Measurements from ENCODE around the gene R3HDM2.

The R3HDM2 gene

DNA sequence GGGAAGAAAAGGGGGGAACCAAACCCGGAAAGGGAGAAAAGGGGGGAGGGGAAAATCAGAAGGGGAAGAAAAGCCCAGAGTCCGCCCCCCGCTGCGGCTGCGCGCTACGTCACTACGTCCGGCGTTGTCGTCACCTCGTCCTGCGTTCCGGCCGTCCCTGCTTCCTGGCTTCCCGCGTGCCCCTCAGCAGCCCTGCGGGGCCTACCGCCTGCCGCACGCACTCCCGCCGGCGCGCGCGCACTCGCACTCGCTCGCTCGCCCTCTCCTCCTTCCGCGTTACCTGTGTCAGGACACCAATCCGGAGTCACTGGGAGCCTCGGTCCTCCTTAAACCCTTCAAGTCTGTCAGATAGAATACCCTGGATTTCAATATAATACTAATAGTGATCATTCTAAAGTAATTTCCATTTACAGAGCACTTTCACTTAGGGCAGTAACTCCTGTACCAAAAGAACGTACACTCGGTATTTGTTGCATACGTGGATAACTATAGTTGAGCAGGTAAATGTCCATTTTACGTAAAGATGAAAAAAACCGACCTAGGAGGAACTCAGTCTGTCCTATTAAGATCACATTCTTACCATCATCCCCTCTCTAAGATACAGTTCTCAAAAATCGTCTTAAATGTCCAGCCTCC lies at the start of gene R3HDM2:
Gene R3HDM2 (minus strand): TSS at position 113 of the 636 bp plus-strand sequence. CDS start 120,615 bp downstream, outside the sequence.
- peak; percentile 96 for DNase-seq

DNA sequence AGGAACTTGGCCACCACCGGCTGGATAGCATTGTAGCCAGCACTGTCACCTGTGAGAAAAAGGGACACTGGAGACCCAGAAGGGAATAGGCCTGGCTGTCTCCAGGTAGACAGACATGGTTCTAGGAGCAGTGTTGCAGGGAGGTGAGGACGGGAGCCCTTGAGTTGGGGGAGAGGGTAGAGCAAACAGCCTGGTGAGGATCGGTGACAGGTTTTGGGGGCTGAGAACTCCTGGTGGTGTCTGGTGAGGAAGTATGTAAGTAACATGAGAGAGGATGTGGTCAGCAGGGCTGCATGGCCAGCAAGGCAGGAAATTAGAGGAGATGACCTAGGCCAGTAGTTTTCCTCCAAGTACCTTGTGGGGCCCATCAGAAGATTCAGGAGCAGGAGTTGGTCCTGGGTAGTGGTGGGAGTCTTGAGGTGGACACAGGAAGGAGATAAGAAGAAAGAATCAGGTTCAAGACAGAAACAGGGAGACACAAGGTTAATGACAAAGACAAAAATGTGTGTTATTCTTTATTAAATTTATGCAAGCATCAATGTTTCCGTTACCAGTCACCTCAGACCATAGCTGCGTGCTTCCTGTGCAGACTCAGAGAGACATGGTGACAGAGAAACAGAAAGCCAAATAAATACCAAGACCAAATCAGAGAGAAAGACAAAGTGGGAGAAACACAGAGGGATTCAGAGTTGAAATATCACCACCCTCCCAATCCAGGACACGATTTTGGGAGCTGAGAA lies 48.7 kb upstream of the R3HDM2 start, which contains the start of gene ARHGAP9:
Gene ARHGAP9 (minus strand): TSS at position 491 of the 740 bp plus-strand sequence. CDS start 460 bp downstream, at position 31.
- no peak for DNase-seq

DNA sequence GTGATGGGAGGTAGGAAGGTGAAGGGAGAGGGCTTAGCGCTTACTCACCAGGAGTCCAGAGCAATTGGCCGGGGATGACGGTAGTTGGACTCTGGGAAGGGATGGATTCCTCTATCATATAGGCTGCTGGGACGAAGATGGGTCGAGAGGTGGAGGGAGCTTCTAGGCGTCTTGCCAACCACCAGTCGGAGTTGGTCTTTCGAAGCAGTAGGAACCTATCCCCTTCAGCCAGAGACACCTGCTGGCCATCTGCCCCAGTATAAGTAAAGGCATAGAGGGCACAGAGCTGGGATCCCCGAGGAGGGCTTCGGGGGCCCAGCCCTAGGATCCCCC lies 48.2 kb upstream of the R3HDM2 start:
- no peak for DNase-seq

GRCh38 chr12:57477710-57478681 lies 47.2 kb upstream of the R3HDM2 start:
- no peak for DNase-seq

GRCh38 chr12:57476993-57477709 lies 46.3 kb upstream of the R3HDM2 start:
- DNase-seq = no peak

GRCh38 chr12:57476162-57476992 lies 45.5 kb upstream of the R3HDM2 start:
- DNase-seq = no peak

GRCh38 chr12:57475271-57476161 lies 44.7 kb upstream of the R3HDM2 start:
- DNase-seq = no peak

DNA sequence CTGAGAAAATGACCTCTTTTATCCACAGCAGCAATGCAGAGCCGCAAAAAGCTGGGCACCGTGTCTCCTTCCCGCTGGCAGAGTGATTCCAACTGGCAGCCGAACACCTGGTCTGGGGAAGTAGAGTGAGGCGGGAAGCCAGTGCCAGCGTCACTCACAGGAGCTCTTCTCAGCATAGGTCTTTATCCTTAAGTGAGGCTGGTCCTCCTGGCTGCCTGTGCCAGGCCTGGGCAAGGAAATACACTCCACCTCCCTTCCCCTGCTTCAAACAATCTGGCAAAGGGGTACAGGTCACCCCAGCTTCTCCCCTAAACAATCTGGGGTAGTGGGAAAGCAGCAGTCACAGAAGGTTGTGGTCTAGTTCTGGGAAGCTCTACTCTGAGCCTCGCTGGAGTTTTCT lies 44.0 kb upstream of the R3HDM2 start:
- no peak for DNase-seq

DNA sequence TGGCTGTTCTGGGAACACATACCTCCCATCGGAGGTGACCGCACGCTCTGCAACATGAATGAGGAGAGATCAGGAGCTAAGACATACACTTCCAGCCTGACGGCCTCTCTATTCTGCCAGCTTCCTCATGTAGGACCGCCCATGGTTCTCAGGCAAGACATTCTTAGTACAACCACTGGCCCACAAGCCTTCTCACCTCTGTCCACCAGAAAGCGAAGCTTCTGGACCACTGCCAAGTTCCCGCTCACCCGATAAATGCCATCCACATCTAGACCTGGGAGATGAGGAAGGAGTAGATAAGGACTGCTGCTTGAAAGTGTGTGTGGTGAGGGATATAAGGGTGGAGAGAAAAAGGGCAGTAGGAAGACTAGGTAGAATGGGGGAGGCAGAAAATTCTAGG lies 43.6 kb upstream of the R3HDM2 start:
- no peak for DNase-seq

DNA sequence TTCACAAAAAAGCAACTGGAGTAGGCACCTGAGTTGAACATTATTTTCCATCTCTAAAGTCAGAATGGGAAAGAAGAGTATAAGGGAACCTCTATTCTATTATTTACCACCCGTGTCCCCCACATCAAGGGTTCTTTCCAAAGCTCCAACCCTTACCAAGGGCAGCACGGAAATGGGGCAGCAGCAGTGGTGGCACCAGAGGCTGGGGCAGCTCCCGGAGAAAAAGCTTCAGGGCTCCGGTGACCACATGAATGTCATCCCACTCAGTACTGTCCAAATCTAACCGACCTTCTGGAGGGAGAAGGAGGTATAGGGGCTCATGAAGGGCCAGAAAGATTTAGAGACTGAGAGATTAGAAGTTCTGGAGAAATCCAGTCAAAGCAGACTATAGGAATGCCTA lies 43.0 kb upstream of the R3HDM2 start:
- no peak for DNase-seq

- no peak for DNase-seq
Measured at GRCh38 chr12:57473392-57473791, 42.5 kb upstream of the R3HDM2 start.

- no peak for DNase-seq
Measured at GRCh38 chr12:57472391-57472790, 41.5 kb upstream of the R3HDM2 start.

- DNase-seq = no peak
Measured at GRCh38 chr12:57471661-57472060, 40.8 kb upstream of the R3HDM2 start.

- no peak for DNase-seq
Measured at GRCh38 chr12:57470970-57471656, 40.3 kb upstream of the R3HDM2 start.

DNA sequence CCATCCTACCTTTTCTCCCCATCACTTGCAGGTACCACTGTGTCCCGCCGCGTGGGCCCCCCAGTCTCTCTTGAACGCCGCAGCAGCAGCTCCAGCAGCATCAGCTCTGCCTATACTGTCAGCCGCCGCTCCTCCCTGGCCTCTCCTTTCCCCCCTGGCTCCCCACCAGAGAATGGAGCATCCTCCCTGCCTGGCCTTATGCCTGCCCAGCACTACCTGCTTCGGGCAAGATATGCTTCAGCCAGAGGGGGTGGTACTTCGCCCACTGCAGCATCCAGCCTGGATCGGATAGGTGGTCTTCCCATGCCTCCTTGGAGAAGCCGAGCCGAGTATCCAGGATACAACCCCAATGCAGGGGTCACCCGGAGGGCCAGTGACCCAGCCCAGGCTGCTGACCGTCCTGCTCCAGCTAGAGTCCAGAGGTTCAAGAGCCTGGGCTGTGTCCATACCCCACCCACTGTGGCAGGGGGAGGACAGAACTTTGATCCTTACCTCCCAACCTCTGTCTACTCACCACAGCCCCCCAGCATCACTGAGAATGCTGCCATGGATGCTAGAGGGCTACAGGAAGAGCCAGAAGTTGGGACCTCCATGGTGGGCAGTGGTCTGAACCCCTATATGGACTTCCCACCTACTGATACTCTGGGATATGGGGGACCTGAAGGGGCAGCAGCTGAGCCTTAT lies 39.6 kb upstream of the R3HDM2 start:
- DNase-seq = no peak

- no peak for DNase-seq
Measured at GRCh38 chr12:57469296-57470164, 38.7 kb upstream of the R3HDM2 start.

GRCh38 chr12:57467915-57468314 lies 37.1 kb upstream of the R3HDM2 start:
- DNase-seq = no peak

DNA sequence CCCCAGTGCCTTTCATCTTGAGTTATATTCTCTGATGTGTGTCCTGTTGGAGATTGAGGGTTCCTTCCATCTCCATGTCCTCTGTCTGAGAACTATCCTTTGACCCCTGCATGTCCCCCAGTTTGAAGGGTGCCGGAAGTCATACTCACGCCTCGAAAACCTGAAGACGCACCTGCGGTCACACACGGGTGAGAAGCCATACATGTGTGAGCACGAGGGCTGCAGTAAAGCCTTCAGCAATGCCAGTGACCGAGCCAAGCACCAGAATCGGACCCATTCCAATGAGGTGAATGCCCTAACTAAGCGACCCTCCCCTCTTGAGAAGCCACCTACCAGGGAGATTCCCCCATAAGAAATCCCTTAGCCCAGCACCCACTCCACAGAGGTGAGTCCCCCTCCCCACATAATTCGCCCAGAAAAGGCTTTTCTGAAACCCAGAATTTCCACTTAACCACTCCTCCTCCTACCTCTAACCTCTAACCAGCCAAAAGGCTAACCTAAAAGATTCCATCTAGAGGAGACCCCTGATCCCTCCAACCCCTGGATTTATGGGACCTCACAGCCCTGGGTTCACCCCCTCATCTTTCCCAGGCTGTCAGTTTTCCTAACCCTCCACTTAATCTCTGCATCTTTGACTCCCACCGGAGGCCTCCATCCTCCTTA lies 36.5 kb upstream of the R3HDM2 start:
- DNase-seq = no peak
